ENCODE results near the gene WDR59. TPM values are rescaled to one million over a fixed set of nuclear protein-coding genes. Genes with fewer than 3 reads are reported as not detected.

WDR59 gene
- total RNA-seq, 6 experiments from 2014 or later: 23.2 to 69.5 (median 48.3) TPM

- no peaks in the 10 kb centered on the region for H3K36me3 ChIP-seq
- H3K27ac ChIP-seq: no peak overlapping the region
- H3K9me3 ChIP-seq: no peaks in the 10 kb centered on the region
- 58% methylated on average over 7 of the region's 15 CpGs for WGBS (ENCODE audit: insufficient coverage, low coverage, low lambda C conversion rate, missing lambda C conversion rate)
- no peak for ATAC-seq
- peak overlapping the region; percentile 67 to 79 (median 77) for H3K4me3 ChIP-seq
- TF ChIP-seq CTCF (IDR thresholded peaks at IDR 0.05) (no peak), POLR2A (IDR thresholded peaks at IDR 0.05) (no peak)
- H3K27me3 ChIP-seq: no peaks in the 10 kb centered on the region
- H3K4me1 ChIP-seq: peaks cover 0 to 30% (median 3%) of the 10 kb centered on the region in 4 donors
- intact Hi-C loops (cut with DNase I): no loop called here
- DNase-seq: peak in 1 of 3 donors; percentile 31
These were observed 15.7 kb upstream of the WDR59 start for GRCh38 chr16:75000481-75001081.

GRCh38 chr16:74999609-75000480 lies 14.9 kb upstream of the WDR59 start:
- TF ChIP-seq CTCF (IDR thresholded peaks at IDR 0.05): no peak
- no peak for TF ChIP-seq POLR2A (IDR thresholded peaks at IDR 0.05)
- peak; percentile 70 to 76 (median 72) for DNase-seq
- 13% methylated on average over 15 of the region's 71 CpGs for WGBS (ENCODE audit: insufficient coverage, low coverage, low lambda C conversion rate, missing lambda C conversion rate)
- Histone ChIP-seq H3K4me3 (peak overlapping the region; percentile 67 to 79 (median 77)), H3K36me3 (no peaks in the 10 kb centered on the region), H3K9me3 (no peaks in the 10 kb centered on the region), H3K4me1 (peaks cover 0 to 30% (median 3%) of the 10 kb centered on the region in 4 donors), H3K27me3 (no peaks in the 10 kb centered on the region), H3K27ac (peak overlapping the region; percentile 56 to 73 (median 61))
- intact Hi-C loops (cut with DNase I): loop anchor here (5.0 to 10.0 kb wide), 2 partner anchors 112 to 115 kb away; partner anchors contain the start of gene LDHD (in 1 of the 2)
- peak; percentile 20 to 44 (median 29) for ATAC-seq

GRCh38 chr16:74999219-74999608 lies 14.3 kb upstream of the WDR59 start:
- intact Hi-C loops (cut with DNase I): loop anchor here (5.0 to 10.0 kb wide), 2 partner anchors 113 to 116 kb away; partner anchors contain the start of gene LDHD (in 1 of the 2)

More at GRCh38 chr16:74999219-74999608, 14.3 kb upstream of the WDR59 start:
- DNase-seq (peak in 1 of 3 donors; percentile 42), ATAC-seq (peak; percentile 2 to 12 (median 10))
- H3K27me3 ChIP-seq: no peaks in the 10 kb centered on the region
- no peaks in the 10 kb centered on the region for H3K36me3 ChIP-seq
- peak overlapping the region; percentile 67 to 79 (median 77) for H3K4me3 ChIP-seq
- H3K9me3 ChIP-seq: no peaks in the 10 kb centered on the region
- H3K27ac ChIP-seq: peak overlapping the region; percentile 56 to 73 (median 61)
- TF ChIP-seq POLR2A (IDR thresholded peaks at IDR 0.05): no peak
- TF ChIP-seq CTCF (IDR thresholded peaks at IDR 0.05): no peak
- H3K4me1 ChIP-seq: peaks cover 0 to 30% (median 3%) of the 10 kb centered on the region in 4 donors
- WGBS (ENCODE audit: insufficient coverage, low coverage, low lambda C conversion rate, missing lambda C conversion rate): 0% methylated on average over 11 of the region's 44 CpGs

Measured in right lobe of liver (tissue), 6 donors.